Sigmoid colon (tissue), 4 donors: Measurements from ENCODE around the gene BHLHA15.

Source experiments
- CTCF ChIP-seq, 4 experiments: fragments of 450-650 bp in 3 of 4; fragments of 200-600 bp in 1 of 4; IDR thresholded peaks; one replicate each; pipeline ENCODE4 v1.5.1; 2016 to 2019; ENCODE audit warnings: antibody characterized with exemption in 4 of 4, mild to moderate bottlenecking in 3 of 4, moderate library complexity in 2 of 4
- EP300 ChIP-seq, 4 donors: sonication (generic); formaldehyde crosslinking; IDR thresholded peaks; one replicate each; pipeline ENCODE4 v1.6.1; 2017; ENCODE audit warnings: antibody characterized with exemption in 4 of 4
- POLR2A ChIP-seq, 2 donors: fragments of 450-650 bp; IDR thresholded peaks; one replicate each; pipeline ENCODE4 v1.6.1; 2016; ENCODE audit warnings: antibody characterized with exemption in 2 of 2, mild to moderate bottlenecking in 2 of 2, moderate library complexity in 2 of 2
- POLR2AphosphoS5 ChIP-seq, 4 donors: sonication (generic); formaldehyde crosslinking; IDR thresholded peaks; one replicate each; pipeline ENCODE4 v1.6.1; 2017; ENCODE audit warnings: antibody characterized with exemption in 4 of 4

DNA sequence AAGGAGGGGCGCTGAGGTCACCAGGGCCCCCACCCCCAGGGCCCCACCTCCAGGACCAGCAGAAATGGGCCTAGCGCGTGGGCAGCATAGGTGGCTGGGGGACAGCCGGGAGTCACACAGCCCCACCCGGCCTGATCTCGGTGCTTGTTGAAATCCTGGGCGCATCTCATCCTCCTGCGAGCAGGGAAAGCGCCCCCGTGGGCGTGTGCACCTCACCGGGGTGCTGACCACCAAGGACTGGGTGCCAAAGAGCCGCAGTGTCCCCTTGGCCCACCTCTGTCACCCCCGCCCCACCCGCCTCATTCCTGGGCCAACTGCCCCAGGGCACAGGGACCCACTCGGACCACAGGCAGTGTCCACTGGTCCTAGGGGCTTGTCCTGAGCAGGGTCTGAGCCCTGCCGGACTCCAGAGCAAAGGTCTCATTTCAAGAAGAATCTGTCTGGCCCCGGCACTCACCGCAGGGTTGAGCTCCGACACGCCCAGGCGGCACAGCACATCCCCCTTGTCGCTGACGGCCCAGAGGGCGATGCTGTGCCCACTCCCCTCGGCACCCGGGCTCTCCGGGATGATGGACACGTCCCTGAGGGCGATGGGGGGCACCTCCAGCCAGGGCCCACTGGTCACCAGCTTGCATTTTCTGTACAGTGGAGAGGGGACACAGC, 11.4 kb downstream of the BHLHA15 start:
- TF ChIP-seq CTCF (IDR thresholded peaks at IDR 0.05) (no peak), POLR2A (IDR thresholded peaks at IDR 0.05) (no peak), POLR2AphosphoS5 (IDR thresholded peaks at IDR 0.05) (no peak), EP300 (IDR thresholded peaks at IDR 0.05) (no peak)
